GM19240 (cell line): Measurements from ENCODE around the gene SS18L1.

Source experiments
- DNase-seq: peaks from one replicate; pipeline ENCODE4 v3.0.0; 2011; ENCODE audit warnings: low spot score; ENCODE audit not compliant: insufficient read length

Gene SS18L1

GRCh38 chr20:62223571-62223970, 80.0 kb downstream of the SS18L1 start:
- no peak for DNase-seq

- no peak for DNase-seq
Measured at GRCh38 chr20:62224113-62224855, 80.7 kb downstream of the SS18L1 start.

GRCh38 chr20:62225026-62225425, 81.5 kb downstream of the SS18L1 start:
- no peak for DNase-seq

GRCh38 chr20:62225820-62226635, 82.5 kb downstream of the SS18L1 start:
- DNase-seq = no peak

GRCh38 chr20:62226707-62227590, 83.4 kb downstream of the SS18L1 start:
- no peak for DNase-seq

- no peak for DNase-seq
Measured at GRCh38 chr20:62227591-62227976, 84.0 kb downstream of the SS18L1 start.

GRCh38 chr20:62227977-62228958, 84.7 kb downstream of the SS18L1 start:
- no peak for DNase-seq

- DNase-seq = no peak
Measured at GRCh38 chr20:62228982-62229545, 85.5 kb downstream of the SS18L1 start.

- DNase-seq = no peak
Measured at GRCh38 chr20:62229667-62230066, 86.1 kb downstream of the SS18L1 start.

- DNase-seq = no peak
Measured at GRCh38 chr20:62230276-62230675, 86.7 kb downstream of the SS18L1 start.

GRCh38 chr20:62230696-62231095, 87.1 kb downstream of the SS18L1 start:
- DNase-seq = no peak

- DNase-seq = no peak
Measured at GRCh38 chr20:62231292-62231691, 87.7 kb downstream of the SS18L1 start.
